Activated naive CD4-positive, alpha-beta T cell treated with anti-CD3 and anti-CD28 coated beads for 36 hours (primary cell): ENCODE data around the gene KNCN. TPM values are rescaled to one million over a fixed set of nuclear protein-coding genes. Genes with fewer than 3 reads are reported as not detected.
A peak's percentile ranks its signal among the peaks of the same experiment; 100 is the strongest.

Source experiments
- CTCF ChIA-PET: fragments of 350-600 bp; sonication (Branson Sonifier 250); formaldehyde crosslinking; loops from one replicate; lab custom pipeline; 2021; ENCODE audit warnings: antibody characterized with exemption; lab: Charles Lee
- DNase-seq: peaks from one replicate; pipeline ENCODE4 v3.0.0-alpha.2; 2020
- H3K27ac Mint-ChIP-seq: one replicate; pipeline ENCODE4 v1.8.0; 2021; ENCODE audit warnings: mild to moderate bottlenecking, mixed read lengths
- H3K27me3 Mint-ChIP-seq: one replicate; pipeline ENCODE4 v1.8.0; 2021; ENCODE audit warnings: low read depth, mixed read lengths
- H3K36me3 Mint-ChIP-seq: one replicate; pipeline ENCODE4 v1.8.0; 2021; ENCODE audit warnings: low read depth, mixed read lengths
- H3K4me1 Mint-ChIP-seq: one replicate; pipeline ENCODE4 v1.8.0; 2021; ENCODE audit warnings: low read depth, mixed read lengths
- H3K4me3 Mint-ChIP-seq: one replicate; pipeline ENCODE4 v1.8.0; 2021; ENCODE audit warnings: mild to moderate bottlenecking, moderate library complexity, mixed read lengths
- H3K9me3 Mint-ChIP-seq: one replicate; pipeline ENCODE4 v1.8.0; 2021; ENCODE audit warnings: mixed read lengths
- intact Hi-C: fragments of 100-400 bp; cut with micrococcal nuclease; formaldehyde crosslinking; loops from one replicate; pipeline ENCODE4 v1.15.1; 2023
- total RNA-seq, 2 experiments: library from RNA; stranded (reverse); gene quantifications; one replicate each; pipeline ENCODE4 v1.2.3, GENCODE V29; 2021

Gene KNCN
- total RNA-seq, 2 experiments from 2014 or later: not detected

DNA sequence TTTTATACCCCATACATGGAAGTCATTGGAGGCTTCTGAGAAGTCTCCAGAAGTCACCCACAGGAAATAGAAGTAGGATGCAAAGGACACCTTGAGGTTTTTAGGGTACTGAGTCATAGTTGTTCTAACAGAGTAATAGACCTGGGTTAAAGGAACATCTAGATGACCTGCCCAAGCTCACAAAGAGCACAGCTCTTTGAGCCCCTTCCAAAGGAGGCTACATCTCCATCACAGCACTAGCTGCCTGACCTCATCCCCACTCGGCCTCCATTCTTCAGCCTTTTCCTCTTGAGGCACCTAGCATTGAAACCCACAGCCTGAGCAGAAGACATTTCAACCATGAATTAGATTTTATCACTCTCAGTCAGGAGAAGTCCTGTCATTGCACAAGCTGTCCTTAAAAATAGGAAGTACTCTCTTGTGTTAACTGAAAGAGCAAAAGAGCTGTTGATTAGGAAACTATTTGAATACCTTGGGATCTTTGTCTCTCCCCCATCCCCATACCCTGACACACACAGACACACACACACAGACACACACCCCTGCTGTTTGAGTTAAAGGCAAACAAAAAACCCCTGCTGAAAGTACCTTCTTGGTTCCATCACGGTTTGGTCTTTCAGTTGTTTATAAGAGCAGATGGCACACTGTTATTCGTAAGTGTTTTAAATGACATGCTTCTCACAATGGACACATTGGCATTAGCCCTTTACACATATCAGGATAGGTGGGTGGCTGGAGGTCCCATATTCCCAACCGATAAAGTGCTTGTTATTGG, 30.4 kb upstream of the KNCN start:
- Mint-ChIP-seq H3K4me3 (no peak overlapping the region), H3K9me3 (no peaks in the 10 kb centered on the region), H3K36me3 (peaks cover 25% of the 10 kb centered on the region), H3K27me3 (no peaks in the 10 kb centered on the region), H3K4me1 (peaks cover 8% of the 10 kb centered on the region), H3K27ac (peak overlapping the region; percentile 73)
- intact Hi-C loops: no loop called here
- no peak for DNase-seq
- CTCF ChIA-PET: no interaction called here

DNA sequence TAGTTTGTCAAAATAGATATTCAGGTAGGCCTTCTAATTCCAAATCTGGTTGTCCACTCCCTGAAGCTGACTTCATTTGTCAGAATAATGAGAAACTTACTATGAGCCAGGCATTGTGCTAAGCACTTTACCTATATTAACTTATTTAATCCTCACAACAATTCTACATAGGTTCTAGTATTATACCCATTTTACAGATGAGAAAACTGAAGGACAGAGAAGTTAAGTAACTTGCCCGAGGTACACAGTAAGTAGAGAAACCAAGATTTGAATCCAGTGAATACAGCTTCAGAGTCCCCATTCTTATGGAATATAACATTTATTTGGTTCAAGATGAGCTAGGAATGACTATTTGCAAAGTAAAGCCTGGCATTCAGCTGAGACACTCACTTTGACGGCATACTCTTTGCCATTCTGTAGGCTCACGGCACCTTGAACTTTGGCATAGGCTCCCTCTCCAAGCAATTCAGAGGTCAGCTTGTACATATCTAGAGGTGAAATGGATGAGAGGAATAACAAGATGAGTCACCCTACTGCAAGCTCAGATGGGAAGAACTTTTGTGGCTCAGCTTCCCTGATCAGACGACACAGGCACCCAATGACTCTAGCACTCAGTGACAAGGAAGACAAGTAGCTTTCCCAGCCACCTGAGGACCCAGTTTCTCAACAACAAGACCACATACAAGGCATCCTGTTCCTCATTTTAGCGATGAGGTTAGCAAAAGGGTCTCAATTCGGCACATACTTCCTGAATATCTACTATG, 28.9 kb upstream of the KNCN start:
- CTCF ChIA-PET: no interaction called here
- no peak for DNase-seq
- no peaks in the 10 kb centered on the region for H3K27me3 Mint-ChIP-seq
- peaks cover 8% of the 10 kb centered on the region for H3K4me1 Mint-ChIP-seq
- H3K9me3 Mint-ChIP-seq: no peaks in the 10 kb centered on the region
- no peak overlapping the region for H3K27ac Mint-ChIP-seq
- H3K36me3 Mint-ChIP-seq: peaks cover 19% of the 10 kb centered on the region
- H3K4me3 Mint-ChIP-seq: no peak overlapping the region
- intact Hi-C loops: no loop called here

DNA sequence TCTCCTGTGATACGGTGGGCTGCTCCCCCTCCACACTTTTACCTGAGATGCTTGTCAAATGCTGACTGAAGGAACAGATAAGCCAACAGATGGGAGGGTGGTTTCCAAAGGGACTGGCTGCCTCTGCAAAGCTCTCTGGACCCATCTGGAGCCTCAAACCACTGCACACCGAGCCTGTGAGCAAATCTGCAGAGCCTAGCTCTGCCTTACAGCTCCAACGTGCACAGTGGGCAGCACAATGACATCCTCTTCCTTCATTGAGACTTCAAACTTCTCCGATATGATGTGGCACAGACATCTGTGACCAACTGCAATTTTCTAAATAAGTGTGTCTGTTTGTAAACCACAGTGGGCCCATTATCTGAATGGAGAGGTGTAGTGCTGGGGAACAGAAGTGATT, 26.2 kb upstream of the KNCN start:
- no peak overlapping the region for H3K4me3 Mint-ChIP-seq
- H3K4me1 Mint-ChIP-seq: peaks cover 8% of the 10 kb centered on the region
- H3K27me3 Mint-ChIP-seq: no peaks in the 10 kb centered on the region
- DNase-seq: no peak
- intact Hi-C loops: no loop called here
- peaks cover 15% of the 10 kb centered on the region for H3K36me3 Mint-ChIP-seq
- no peak overlapping the region for H3K27ac Mint-ChIP-seq
- CTCF ChIA-PET: interaction anchor here (0.6 kb wide), 1 partner anchor 96 kb away, joined by 3 read pairs; no protein-coding TSS in a partner anchor
- H3K9me3 Mint-ChIP-seq: no peaks in the 10 kb centered on the region

DNA sequence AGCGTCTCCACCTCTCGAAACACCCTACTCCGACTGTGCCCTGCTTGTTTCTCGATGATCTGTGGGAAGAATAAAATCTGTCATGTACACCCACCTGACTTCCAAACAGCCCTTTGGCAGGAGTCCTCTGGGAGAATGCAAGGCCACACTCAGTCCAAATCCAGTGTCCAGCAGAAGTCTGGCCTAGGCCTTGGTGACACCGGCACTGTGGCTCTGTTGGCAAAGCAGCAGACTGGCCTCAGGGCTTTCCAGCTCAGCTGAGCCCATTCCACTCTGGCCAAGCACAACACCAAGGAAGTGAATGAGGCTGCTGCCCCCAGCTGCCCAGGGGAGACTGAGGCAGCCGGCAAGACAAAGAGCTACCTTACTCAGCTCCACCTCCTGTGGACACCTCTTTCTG, 25.1 kb upstream of the KNCN start:
- CTCF ChIA-PET: interaction anchor here (1.1 kb wide), 2 partner anchors 29 to 41 kb away, joined by 3 read pairs; a partner anchor contains a TSS
- intact Hi-C loops: no loop called here
- Mint-ChIP-seq H3K27ac (no peak overlapping the region), H3K9me3 (no peaks in the 10 kb centered on the region), H3K27me3 (no peaks in the 10 kb centered on the region), H3K4me1 (peaks cover 2% of the 10 kb centered on the region), H3K4me3 (no peak overlapping the region), H3K36me3 (peaks cover 10% of the 10 kb centered on the region)
- DNase-seq: no peak

DNA sequence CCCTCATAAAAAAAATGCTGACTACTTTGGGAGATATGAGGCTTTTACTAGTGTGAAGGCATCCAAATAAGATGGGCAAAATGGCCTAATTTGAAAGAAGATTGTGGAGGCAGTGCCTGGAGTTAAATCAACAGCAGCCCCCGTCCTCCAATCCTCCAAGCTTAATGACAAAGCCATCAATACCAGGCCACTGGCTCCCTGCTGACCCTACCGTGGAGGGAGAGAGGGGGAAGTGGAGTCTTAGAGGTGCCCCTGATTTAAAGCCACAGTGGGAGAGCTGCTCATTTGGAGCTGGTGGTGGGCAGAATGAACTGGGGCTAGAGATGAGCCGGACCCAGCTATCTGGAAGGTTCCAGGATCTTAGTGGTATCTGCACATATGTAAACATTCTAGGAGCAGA, 24.3 kb upstream of the KNCN start:
- H3K36me3 Mint-ChIP-seq: peaks cover 8% of the 10 kb centered on the region
- CTCF ChIA-PET: interaction anchor here (1.1 kb wide), 1 partner anchor 28 kb away, joined by 3 read pairs; no protein-coding TSS in a partner anchor
- no peak overlapping the region for H3K27ac Mint-ChIP-seq
- H3K4me1 Mint-ChIP-seq: no peaks in the 10 kb centered on the region
- no peaks in the 10 kb centered on the region for H3K9me3 Mint-ChIP-seq
- H3K27me3 Mint-ChIP-seq: no peaks in the 10 kb centered on the region
- no peak overlapping the region for H3K4me3 Mint-ChIP-seq
- DNase-seq: no peak
- intact Hi-C loops: no loop called here

DNA sequence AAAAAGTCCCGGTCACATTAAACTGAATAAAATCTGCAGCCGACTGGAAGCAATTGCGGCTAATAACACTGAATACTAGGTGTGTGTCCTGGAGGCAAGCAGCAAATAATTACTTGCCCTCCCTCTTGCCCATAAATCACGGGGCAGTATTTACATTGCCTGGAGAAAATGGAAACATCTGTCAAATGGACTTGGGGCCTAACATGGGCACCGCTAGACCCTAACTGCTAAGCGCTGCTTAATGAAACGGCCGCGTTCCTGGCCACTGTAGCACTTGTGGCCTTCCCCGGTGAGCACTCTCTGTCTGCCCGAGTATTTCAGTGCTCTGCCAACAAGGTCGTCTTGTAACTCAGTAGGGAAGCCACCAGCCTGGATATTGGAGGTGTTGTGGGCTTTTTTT, 23.9 kb upstream of the KNCN start:
- H3K4me3 Mint-ChIP-seq: no peak overlapping the region
- H3K27me3 Mint-ChIP-seq: no peaks in the 10 kb centered on the region
- H3K4me1 Mint-ChIP-seq: no peaks in the 10 kb centered on the region
- intact Hi-C loops: no loop called here
- H3K9me3 Mint-ChIP-seq: no peaks in the 10 kb centered on the region
- CTCF ChIA-PET: no interaction called here
- H3K36me3 Mint-ChIP-seq: peaks cover 10% of the 10 kb centered on the region
- DNase-seq: no peak
- H3K27ac Mint-ChIP-seq: no peak overlapping the region

DNA sequence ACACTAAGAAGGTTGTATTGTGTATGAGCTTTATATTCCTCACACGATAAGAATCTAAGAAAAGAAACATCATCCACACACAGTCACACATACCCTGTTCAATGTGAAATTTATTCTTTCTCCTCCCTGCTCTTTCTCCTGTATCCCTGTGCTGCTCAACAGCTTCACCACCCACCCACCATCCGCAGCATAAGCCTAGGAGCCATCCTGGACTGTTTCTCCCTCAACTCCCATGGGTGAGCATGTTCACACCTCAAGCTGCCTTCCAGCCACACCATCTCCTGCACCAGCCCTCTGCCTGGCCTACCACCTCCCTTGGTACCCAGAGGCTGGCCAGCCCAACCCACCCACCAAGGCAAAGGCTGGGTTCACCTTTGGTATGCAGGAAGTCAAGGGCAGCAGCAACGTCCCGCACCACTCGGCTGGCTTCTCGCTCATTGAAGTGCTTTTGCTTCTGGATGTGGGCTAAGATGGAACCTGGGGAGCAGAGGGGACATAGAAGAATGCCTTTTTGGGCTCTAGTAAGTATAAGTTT, 20.3 kb upstream of the KNCN start:
- Mint-ChIP-seq H3K36me3 (peaks cover 13% of the 10 kb centered on the region), H3K4me1 (no peaks in the 10 kb centered on the region), H3K27me3 (no peaks in the 10 kb centered on the region), H3K27ac (no peak overlapping the region), H3K9me3 (no peaks in the 10 kb centered on the region), H3K4me3 (no peak overlapping the region)
- DNase-seq: no peak
- intact Hi-C loops: no loop called here
- CTCF ChIA-PET: interaction anchor here (0.8 to 1.0 kb wide), 2 partner anchors 11 to 123 kb away, joined by 3 to 4 read pairs; no protein-coding TSS in a partner anchor

DNA sequence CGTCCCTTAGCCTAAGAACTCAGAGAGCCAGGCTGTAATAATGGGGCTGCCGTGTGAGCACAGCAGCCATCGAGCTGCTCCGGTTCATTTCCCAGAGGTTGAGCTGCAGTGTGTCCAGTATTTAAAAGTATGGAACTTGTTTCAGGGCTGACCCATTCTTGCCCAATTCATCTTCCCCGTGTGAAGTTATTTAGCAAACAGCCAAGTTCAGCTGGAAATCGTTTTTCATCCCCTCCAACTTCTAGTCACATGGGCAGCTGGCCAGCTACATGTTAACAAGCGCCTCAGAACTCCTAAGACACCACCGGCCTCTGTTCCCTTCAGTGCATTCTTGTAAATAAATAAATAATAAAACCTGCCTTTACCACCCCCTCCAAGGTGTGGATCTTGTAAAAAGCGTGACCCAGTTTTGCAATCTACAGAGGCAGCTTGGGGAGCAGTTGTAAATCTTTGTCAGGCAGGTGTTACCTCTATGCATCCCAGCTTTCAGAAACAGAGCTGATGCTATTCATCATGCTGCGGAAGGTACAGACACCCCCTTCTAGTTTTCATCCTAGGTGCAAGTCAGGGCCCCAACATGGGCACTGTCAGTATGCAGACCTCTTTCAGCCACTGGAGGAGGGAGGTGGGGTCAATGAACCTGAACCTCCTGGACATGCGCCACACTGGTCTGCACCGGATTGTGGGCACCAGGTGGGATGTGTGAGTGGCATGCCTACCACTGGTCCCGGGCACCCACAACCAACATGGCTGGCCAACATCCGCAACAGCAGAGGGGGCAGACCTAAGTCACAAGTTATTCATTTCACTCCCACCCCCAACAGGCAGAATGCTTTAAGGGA, 18.7 kb upstream of the KNCN start:
- H3K4me3 Mint-ChIP-seq: no peak overlapping the region
- DNase-seq: no peak
- no peaks in the 10 kb centered on the region for H3K4me1 Mint-ChIP-seq
- no peak overlapping the region for H3K27ac Mint-ChIP-seq
- CTCF ChIA-PET: interaction anchor here (0.9 kb wide), 1 partner anchor 21 kb away, joined by 3 read pairs; no protein-coding TSS in a partner anchor
- peaks cover 18% of the 10 kb centered on the region for H3K36me3 Mint-ChIP-seq
- no peaks in the 10 kb centered on the region for H3K9me3 Mint-ChIP-seq
- intact Hi-C loops: no loop called here
- no peaks in the 10 kb centered on the region for H3K27me3 Mint-ChIP-seq

DNA sequence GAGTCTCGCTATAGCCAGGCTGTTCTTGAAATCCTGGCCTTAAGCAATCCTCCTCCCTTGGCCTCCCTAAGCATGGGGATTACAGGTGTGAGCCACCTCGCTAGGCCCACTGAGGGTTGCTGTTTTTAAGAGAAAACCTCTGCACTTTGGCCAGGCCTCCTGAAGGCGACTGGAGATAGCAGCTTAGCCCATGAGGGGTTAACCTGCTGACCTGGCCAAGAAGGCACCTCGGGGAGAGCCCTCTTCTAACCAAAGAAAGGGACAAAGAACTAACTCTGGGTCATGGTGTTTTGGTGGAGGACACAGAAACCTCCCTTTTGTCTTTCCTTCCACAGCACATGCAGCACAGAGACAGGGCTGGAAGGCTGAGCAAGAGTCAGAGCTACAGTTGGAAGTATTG, 17.7 kb upstream of the KNCN start:
- CTCF ChIA-PET: interaction anchor here (0.9 kb wide), 1 partner anchor 22 kb away, joined by 3 read pairs; no protein-coding TSS in a partner anchor
- peaks cover 22% of the 10 kb centered on the region for H3K36me3 Mint-ChIP-seq
- intact Hi-C loops: no loop called here
- H3K27ac Mint-ChIP-seq: no peak overlapping the region
- no peaks in the 10 kb centered on the region for H3K27me3 Mint-ChIP-seq
- DNase-seq: no peak
- no peaks in the 10 kb centered on the region for H3K4me1 Mint-ChIP-seq
- H3K4me3 Mint-ChIP-seq: no peak overlapping the region
- H3K9me3 Mint-ChIP-seq: no peaks in the 10 kb centered on the region

DNA sequence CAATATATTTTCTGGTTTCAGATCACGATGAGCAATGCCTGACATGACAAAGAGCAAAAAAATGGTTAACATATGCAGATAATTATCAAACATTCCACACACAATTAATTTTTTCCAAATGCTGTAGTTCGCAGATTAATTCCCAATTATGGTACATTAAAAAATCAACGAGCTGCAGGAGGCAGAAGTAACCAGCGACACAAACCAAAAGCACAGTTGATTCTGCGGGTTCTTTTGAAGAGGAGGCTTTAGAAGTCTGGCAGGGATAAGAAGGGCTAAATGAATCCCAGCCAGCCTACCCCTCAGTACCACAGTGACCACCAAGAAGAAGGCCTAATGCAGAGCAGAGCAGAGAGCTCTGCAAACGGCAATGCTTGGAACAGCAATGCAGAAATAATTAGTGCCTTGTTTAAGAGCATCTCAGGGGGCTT, 17.0 kb upstream of the KNCN start:
- H3K36me3 Mint-ChIP-seq: peaks cover 22% of the 10 kb centered on the region
- DNase-seq: no peak
- H3K4me1 Mint-ChIP-seq: no peaks in the 10 kb centered on the region
- CTCF ChIA-PET: no interaction called here
- no peak overlapping the region for H3K27ac Mint-ChIP-seq
- H3K27me3 Mint-ChIP-seq: no peaks in the 10 kb centered on the region
- H3K4me3 Mint-ChIP-seq: no peak overlapping the region
- H3K9me3 Mint-ChIP-seq: no peaks in the 10 kb centered on the region
- intact Hi-C loops: no loop called here

DNA sequence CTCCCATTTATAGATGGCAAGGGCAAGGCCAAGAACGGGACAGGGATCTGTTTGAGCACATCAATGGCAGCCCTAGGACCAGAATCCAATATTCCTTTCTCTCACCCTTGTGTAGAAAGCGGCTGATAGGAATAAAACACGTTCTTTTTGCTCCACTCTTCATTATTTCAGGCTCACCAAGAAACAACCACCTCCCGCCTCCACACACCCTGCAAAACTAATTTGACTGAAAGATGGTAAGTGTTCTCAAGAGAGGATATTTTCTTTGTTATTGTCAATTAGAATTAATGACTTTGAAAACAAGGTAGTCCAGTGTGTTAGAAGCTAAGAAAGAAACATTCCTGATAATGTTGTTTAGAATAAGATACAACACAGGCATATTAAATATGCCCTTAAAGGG, 11.9 kb upstream of the KNCN start:
- CTCF ChIA-PET: no interaction called here
- no peaks in the 10 kb centered on the region for H3K4me1 Mint-ChIP-seq
- no peak overlapping the region for H3K4me3 Mint-ChIP-seq
- H3K27me3 Mint-ChIP-seq: no peaks in the 10 kb centered on the region
- H3K36me3 Mint-ChIP-seq: peaks cover 18% of the 10 kb centered on the region
- no peak for DNase-seq
- H3K9me3 Mint-ChIP-seq: no peaks in the 10 kb centered on the region
- intact Hi-C loops: no loop called here
- no peak overlapping the region for H3K27ac Mint-ChIP-seq

DNA sequence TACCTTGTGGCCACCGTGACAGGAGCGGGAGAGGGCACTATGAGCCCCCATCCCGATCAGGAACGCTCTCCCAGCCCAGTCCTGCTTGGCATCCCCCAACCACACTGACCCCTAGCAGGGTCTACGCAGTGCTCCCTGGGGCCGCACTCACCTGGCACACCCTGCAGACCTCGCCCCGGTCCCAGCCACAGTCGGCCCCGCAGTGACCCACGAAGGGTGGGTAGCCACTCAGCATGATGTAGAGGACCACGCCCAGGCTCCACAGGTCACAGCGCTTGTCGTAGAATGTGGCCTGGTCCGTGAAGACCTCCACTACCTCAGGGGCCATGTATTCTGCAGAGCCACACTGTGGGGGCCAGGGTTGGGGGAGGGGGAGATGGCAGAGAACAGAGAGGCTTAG, 11.1 kb upstream of the KNCN start:
- intact Hi-C loops: no loop called here
- DNase-seq: no peak
- H3K9me3 Mint-ChIP-seq: no peaks in the 10 kb centered on the region
- CTCF ChIA-PET: no interaction called here
- H3K27ac Mint-ChIP-seq: no peak overlapping the region
- H3K4me3 Mint-ChIP-seq: no peak overlapping the region
- peaks cover 14% of the 10 kb centered on the region for H3K36me3 Mint-ChIP-seq
- no peaks in the 10 kb centered on the region for H3K27me3 Mint-ChIP-seq
- no peaks in the 10 kb centered on the region for H3K4me1 Mint-ChIP-seq
